NCI-H510A treated with DMSO at 0.1 percent for 48 hours (cell line): ENCODE results near the gene PRDM16.

Source experiments
- DNase-seq: peaks from one replicate; lab custom pipeline; 2025; lab: John Stamatoyannopoulos, UW

PRDM16 gene

GRCh38 chr1:3207217-3207848 lies 138.3 kb downstream of the PRDM16 start:
- no peak for DNase-seq

DNA sequence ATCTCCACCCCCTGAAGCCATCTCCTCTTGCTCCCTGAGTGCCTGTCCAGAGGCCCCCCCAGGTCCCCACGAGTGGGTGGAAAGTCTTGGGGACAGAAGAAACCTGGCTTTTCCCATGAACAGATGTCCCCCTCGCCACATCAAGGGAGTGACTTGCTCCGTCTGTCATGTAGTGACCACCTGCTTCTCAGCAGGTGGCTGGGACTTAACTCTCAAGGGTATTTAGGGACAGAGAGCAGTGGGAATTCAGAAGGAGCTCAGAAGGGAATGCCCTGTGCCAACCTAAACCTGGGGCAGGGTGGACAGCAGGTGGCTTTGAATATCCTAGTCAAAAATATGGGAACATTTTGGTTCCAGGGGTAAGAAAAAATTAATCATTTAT lies 139.8 kb downstream of the PRDM16 start:
- no peak for DNase-seq

DNA sequence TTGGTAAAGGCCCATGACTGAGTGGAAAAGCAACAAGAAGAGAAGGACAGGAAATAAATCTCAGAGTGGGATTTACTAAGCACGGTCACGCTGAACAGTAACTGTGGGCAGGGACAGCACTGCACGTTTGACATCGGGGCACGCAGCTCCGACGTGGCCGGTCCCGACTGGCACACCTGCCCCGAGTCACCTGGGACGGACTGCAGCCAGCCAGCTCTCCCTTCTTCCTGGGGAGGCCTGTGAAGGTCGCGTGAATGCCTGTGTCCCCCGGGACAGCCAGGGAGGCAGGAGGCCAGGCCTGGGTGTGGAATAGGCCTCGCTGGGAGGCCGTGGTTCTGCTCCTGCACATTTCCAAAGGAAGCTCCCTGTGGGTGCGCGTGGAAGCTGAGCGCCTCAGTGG lies 140.2 kb downstream of the PRDM16 start:
- DNase-seq = no peak

- no peak for DNase-seq
Measured at GRCh38 chr1:3211582-3212375, 142.8 kb downstream of the PRDM16 start.

DNA sequence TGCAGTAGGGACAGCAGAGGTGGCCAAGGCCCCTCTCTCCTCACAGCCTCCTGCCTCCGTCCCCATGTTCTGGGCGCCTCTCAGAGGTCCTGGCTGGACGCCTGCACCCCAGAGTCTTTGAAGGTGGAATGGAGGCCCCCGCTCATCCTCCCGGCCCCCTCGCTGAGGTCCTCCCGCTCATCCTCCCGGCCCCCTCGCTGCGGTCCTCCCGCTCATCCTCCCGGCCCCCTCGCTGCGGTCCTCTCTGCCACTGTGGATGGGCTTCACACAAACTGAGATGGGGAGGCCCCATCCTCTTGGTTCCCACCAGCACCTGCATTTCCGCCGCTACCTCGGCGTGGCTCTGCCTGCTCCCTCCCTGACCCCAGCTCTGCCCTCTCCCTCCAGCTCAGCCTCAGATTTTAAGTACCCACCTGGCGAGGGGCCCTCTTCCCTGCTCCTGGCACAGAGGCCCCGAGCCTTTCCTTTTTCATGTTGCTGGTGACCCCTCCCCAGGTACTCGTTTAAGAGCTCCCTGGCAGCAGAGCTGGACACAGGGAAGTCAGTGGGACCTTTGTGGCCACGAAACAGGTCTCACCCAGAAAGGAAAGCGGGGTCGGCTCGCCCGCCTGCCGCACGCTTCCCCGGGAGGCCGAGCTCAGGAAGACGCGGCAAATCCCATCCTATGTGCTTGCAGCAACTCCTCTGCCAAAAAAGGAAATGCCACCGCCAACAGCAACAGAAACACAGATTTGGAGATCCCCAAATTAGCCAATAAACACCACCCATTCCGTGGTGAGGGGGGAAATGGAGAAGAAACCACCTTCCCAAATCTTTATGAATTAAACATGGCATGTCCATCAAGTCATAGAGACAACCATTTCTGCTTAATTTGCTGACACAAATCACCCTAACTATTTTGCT lies 143.7 kb downstream of the PRDM16 start:
- DNase-seq = no peak

DNA sequence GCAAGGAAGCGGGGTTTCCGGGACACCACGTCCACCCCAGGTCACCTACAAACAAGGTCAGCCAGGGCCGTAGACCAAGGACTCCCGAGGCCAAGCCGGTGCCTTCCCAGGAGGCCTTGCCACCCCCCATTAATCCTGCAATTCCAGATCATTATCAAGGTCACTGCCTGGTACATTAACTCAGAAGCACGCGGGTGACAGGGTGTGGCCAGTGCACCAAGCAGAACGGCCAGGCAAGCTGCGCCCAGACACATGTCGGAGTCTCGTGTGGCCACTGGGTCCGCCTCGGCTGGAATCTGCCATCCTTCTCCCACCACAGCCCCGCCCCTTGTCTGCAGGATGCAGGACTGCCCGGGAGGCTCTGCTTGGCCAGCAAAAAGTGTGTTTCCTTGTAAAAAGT lies 144.7 kb downstream of the PRDM16 start:
- no peak for DNase-seq

GRCh38 chr1:3215198-3216014 lies 146.4 kb downstream of the PRDM16 start:
- no peak for DNase-seq

- no peak for DNase-seq
Measured at GRCh38 chr1:3216015-3216391, 147.0 kb downstream of the PRDM16 start.

DNA sequence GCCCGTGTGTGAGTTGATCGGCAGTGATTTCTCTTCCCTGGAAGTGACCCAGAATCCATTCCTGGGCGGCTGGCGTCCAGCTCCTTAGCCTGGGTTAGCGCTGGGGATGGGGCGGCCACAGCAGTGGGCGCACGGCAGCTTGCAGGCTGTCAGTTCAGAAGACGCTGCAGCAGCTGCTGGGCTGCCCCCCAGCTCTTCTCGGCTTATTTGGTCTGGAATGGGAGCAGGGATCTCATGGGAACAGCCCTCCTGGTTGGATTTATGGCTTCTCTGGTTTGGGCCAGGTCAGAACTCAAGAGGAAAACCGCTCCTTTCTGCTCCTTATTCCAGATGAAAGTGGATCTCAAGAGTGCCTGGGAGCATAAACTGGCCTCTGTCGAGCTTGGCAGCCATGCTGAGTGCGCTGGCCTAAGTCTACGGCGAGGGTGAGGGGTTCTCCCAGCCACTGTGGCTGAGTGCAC lies 148.2 kb downstream of the PRDM16 start:
- no peak for DNase-seq

DNA sequence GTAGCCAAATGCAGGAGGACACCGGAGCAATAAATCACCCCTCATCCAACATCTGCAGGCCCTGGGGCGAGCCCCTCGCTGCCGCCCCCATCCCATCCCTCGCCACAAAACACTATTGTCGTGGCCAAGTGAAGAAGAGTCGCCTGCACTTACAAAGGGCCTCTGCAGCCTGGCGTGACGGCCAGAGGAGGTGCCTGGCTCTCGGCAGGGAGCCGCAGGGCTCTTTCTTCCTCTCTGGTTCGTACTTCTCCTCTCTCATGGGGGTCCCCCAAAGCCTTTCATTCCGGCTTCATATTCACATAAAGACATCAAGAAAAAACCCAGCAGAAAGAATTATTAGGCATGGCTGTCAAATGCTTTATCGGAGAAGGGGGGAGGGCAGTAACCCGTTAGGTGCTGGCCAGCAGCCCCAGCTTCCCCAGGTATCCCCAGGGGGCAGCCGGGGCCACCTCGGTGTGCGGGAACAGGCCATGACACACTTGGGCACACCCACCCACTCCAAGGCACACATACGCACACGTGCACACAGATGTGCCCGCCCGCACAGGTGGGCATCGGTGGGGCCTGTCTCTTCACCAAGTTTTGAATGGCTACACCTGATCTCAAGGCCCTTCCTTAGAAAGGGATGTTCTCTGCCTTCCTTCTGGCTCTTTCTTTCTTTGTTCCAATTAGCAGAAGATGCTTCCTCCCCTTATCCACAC lies 149.1 kb downstream of the PRDM16 start:
- no peak for DNase-seq

- DNase-seq = no peak
Measured at GRCh38 chr1:3219005-3219790, 150.2 kb downstream of the PRDM16 start.

DNA sequence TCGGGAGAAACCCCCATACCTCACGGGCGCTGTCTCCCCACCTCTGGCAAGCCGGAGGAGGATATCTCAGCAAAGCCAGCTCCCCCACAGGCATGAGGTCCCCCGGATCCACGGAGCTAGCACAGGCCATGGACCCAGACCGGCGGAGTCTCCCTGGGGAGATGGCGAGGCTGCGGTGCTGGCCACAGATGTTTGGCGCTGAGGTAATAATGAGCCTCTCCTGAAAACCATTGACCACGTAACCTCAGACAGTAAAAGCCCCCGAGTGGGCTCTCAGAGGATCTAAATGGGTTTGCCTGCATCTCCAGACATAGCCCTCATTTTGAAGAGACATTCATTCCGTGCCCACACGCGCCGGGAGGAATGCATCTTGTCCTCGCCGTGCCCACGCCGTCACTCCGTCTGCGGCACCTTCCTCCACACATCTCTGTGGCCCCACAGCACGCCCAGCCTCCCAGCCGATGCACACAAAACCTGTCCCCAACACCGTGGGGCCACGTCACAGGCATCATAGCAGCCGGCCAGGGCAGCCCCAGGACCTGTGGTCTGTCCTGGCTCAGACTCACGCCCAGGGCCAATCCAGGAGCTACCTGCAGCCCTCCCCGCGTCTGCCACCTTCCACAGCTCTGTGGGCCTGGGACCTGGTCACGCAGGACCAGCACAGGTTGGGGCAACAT lies 150.9 kb downstream of the PRDM16 start:
- no peak for DNase-seq

DNA sequence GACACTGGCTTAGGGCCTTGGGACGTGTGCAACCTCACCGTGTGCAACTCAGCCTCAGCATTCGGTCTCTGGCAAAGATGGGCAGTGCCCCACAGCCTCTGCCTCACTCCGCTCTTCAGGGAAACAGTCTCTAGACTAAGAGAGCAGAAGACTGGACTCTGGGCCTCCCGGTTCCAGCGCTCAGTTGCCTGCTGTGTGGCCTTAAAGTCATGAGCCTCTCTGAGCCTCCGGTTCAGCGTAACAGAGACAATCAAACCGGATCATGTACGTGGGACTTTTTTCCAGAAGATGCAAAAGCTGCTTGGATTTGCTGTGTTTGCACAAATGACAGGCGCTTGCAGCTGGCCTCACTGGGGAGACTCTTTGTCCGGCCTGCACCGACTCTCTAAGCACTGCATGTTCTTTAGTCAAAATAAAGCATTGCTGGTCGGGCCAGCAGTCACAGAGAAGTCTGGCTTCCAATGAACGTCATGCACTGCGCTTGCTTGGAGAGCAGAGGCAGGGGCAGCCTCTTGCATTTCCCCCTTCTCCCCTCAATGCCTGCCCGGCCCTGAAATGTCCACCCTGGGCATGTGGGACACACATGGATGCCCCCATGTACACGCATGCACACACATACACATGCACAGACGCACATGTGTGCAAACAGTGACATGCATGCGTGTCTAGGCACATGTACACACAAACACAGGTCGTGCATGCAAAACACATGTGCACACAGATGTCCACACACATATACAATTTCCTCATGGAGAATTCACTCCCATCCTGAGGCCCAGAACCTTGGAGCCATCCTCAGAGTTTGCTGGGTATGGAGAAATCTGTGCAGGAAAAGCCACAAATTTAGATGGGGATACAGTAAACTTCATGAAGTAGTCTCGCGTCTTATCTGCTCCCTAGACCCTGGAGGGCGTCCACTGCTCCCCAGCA lies 152.4 kb downstream of the PRDM16 start:
- no peak for DNase-seq

GRCh38 chr1:3222042-3222692 lies 153.2 kb downstream of the PRDM16 start:
- DNase-seq = no peak

DNA sequence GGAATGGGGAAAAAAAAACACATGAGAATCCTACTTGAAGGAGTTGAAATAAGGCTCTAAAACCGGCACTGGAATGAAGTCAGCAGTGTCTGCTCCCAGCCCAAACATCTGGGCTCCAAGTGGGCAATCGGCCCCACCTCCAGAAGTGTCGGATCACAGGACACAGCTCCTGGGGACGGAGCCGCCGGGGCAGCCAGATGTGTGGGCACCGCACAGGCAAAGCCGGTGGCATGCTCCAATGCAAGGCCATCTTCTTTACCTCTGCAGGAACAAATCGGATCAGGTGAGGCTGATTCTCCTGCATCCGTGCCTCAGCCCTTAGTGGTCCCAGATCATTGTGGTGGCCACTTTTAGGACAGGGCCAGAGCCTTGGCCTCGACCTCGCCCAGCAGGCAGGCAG lies 156.7 kb downstream of the PRDM16 start:
- DNase-seq = no peak

GRCh38 chr1:3226191-3226590 lies 157.2 kb downstream of the PRDM16 start:
- DNase-seq = no peak

DNA sequence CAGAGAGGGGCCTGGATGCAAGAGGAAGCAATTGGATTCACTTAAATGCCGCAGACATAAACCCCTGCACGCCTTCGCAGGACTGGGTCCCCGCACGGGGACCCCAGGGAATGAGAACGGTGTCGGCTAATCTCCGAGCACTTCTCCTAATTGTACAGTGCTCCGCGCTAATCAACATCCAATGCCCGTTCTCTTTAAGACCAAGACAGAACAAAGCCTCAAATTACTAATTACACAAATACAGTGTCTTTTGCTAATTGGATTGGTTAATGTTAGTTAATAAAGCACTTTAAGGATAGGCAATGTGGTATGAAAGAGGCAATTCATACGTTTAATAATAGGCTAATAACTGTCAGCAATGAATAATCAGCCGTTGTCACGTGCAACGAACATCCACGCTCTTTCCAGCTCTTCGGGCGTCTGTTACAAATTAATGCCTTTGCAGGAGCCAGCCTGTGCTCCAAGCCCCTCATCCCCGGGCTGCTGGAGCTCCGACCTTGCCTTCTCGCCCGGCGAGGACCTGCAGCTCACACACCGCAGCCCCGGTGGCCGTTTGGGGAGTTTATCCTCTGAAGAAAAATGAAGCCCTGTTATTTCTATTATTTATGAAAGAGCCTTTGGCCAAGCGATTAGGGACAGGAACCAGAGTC lies 157.8 kb downstream of the PRDM16 start:
- DNase-seq = no peak

DNA sequence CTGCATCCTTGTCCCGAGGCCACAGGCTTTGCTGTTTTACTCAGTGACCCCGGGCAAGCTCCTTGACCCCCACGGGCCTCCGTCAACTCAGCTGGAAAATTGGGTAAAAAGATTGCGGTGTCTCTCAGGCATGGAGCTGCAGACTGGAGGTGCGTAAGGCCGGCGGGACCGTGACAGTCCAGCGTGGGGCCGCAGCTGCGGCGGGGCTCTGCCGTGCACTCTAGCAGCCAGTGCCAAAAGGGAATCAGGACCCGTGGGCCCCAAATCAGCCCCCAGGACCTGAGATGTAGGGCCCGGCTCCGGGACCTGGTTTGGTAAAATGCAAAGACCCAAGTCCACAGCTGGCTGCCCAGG lies 158.3 kb downstream of the PRDM16 start:
- no peak for DNase-seq
